Thoracic aorta (tissue), 2 donors: ENCODE data around the gene ENPP3. TPM values are rescaled to one million over a fixed set of nuclear protein-coding genes. Genes with fewer than 3 reads are reported as not detected.

Source experiments
- ATAC-seq: fragments of 150-250 bp; one replicate; pipeline ENCODE4 v1.8.0; 2017; ENCODE audit warnings: low read depth; ENCODE audit not compliant: insufficient number of reproducible peaks, low FRiP score
- DNase-seq: peaks from one replicate; pipeline ENCODE4 v3.0.0-alpha.2; 2020; ENCODE audit warnings: low spot score
- H3K27ac ChIP-seq, 2 donors: fragments of 200-600 bp; sonication (generic); 1 replicate in 1 of 2; 2 replicates in 1 of 2; pipeline ENCODE4 v1.5.1; 2016; ENCODE audit warnings: mild to moderate bottlenecking in 2 of 2, moderate library complexity in 2 of 2
- H3K27me3 ChIP-seq: fragments of 200-600 bp; sonication (generic); replicated peaks from 2 replicates; pipeline ENCODE4 v1.6.0; 2016; ENCODE audit warnings: mild to moderate bottlenecking; ENCODE audit not compliant: insufficient read depth
- H3K36me3 ChIP-seq: fragments of 200-600 bp; sonication (generic); one replicate; pipeline ENCODE4 v1.5.1; 2016
- H3K4me1 ChIP-seq, 2 donors: fragments of 200-600 bp; sonication (generic); 1 replicate in 1 of 2; 2 replicates in 1 of 2; pipeline versions ENCODE4 v1.5.1 to v1.6.0; 2016; ENCODE audit warnings: low read depth in 2 of 2, mild to moderate bottlenecking in 1 of 2; ENCODE audit not compliant: control insufficient read depth in 1 of 2
- H3K4me3 ChIP-seq: fragments of 200-600 bp; sonication (generic); 2 replicates; pipeline ENCODE4 v1.5.1; 2016; ENCODE audit warnings: mild to moderate bottlenecking
- H3K9me3 ChIP-seq: fragments of 200-600 bp; sonication (generic); 2 replicates; pipeline ENCODE4 v1.5.1; 2016
- CTCF ChIP-seq: fragments of 200-600 bp; sonication (generic); IDR thresholded peaks from one replicate; pipeline ENCODE4 v1.5.1; 2019; ENCODE audit warnings: antibody characterized with exemption
- total RNA-seq, 2 donors: library from RNA; depleted of rRNA; stranded (reverse); fragments of >200 nt; gene quantifications; one replicate each; pipeline versions ENCODE4 v1.1.0 to v1.2.3, GENCODE V29; 2016

Gene ENPP3
- total RNA-seq, 2 donors from 2014 or later = 0.49 to 0.54 TPM

GRCh38 chr6:131687022-131687421 is 49.9 kb downstream of the ENPP3 start:
- ATAC-seq = no peak

GRCh38 chr6:131688286-131688685 is 51.2 kb downstream of the ENPP3 start:
- ATAC-seq = no peak
- H3K27me3 ChIP-seq = no peaks in the 10 kb centered on the region
- no peaks in the 10 kb centered on the region for H3K9me3 ChIP-seq
- H3K4me1 ChIP-seq = no peaks in the 10 kb centered on the region
- H3K36me3 ChIP-seq = no peaks in the 10 kb centered on the region
- TF ChIP-seq CTCF = no peak
- no peak overlapping the region for H3K4me3 ChIP-seq
- no peak for DNase-seq
- H3K27ac ChIP-seq = no peak overlapping the region

More at GRCh38 chr6:131687022-131687421, 49.9 kb downstream of the ENPP3 start:
- H3K27ac ChIP-seq = no peak overlapping the region
- no peaks in the 10 kb centered on the region for H3K36me3 ChIP-seq
- H3K9me3 ChIP-seq = no peaks in the 10 kb centered on the region
- TF ChIP-seq CTCF = no peak
- H3K4me1 ChIP-seq = no peaks in the 10 kb centered on the region
- H3K4me3 ChIP-seq = no peak overlapping the region
- H3K27me3 ChIP-seq = no peaks in the 10 kb centered on the region
- DNase-seq = no peak

- no peak for DNase-seq
- TF ChIP-seq CTCF = no peak
- Histone ChIP-seq H3K4me1 (no peaks in the 10 kb centered on the region), H3K36me3 (no peaks in the 10 kb centered on the region), H3K27me3 (no peaks in the 10 kb centered on the region), H3K27ac (no peak overlapping the region), H3K9me3 (no peaks in the 10 kb centered on the region), H3K4me3 (no peak overlapping the region)
- ATAC-seq = no peak
Measured at GRCh38 chr6:131692031-131692430, 54.9 kb downstream of the ENPP3 start.

- H3K36me3 ChIP-seq = no peaks in the 10 kb centered on the region
- no peaks in the 10 kb centered on the region for H3K4me1 ChIP-seq
- TF ChIP-seq CTCF = no peak
- no peaks in the 10 kb centered on the region for H3K27me3 ChIP-seq
- no peak overlapping the region for H3K4me3 ChIP-seq
- DNase-seq (no peak), ATAC-seq (no peak)
- H3K9me3 ChIP-seq = no peaks in the 10 kb centered on the region
- H3K27ac ChIP-seq = no peak overlapping the region
Measured at GRCh38 chr6:131692589-131692988, 55.5 kb downstream of the ENPP3 start.

GRCh38 chr6:131693384-131693783 is 56.3 kb downstream of the ENPP3 start:
- DNase-seq (no peak), ATAC-seq (no peak)
- H3K4me1 ChIP-seq = no peaks in the 10 kb centered on the region
- no peaks in the 10 kb centered on the region for H3K9me3 ChIP-seq
- no peaks in the 10 kb centered on the region for H3K36me3 ChIP-seq
- no peak overlapping the region for H3K27ac ChIP-seq
- TF ChIP-seq CTCF = no peak
- H3K4me3 ChIP-seq = no peak overlapping the region
- no peaks in the 10 kb centered on the region for H3K27me3 ChIP-seq
